ENCODE measurements around the gene CSH1. TPM values are rescaled to one million over a fixed set of nuclear protein-coding genes. Genes with fewer than 3 reads are reported as not detected.
A peak's percentile ranks its signal among the peaks of the same experiment; 100 is the strongest.
"Not testable (repeated sequence)": the region's sequence is repeated elsewhere in the genome, so short reads cannot be mapped to it uniquely, and the experiment has no call there.

The CSH1 gene
- total and polyA plus RNA-seq, 4 experiments from 2014 or later: not detected

- H3K36me3 Mint-ChIP-seq; H3K27me3 Mint-ChIP-seq; H3K27me3 ChIP-seq (ENCODE audit: insufficient read depth, low read length); POLR2A ChIA-PET (ENCODE audit: partially characterized antibody); intact Hi-C loops (cut with micrococcal nuclease); H3K27ac ChIP-seq (ENCODE audit: low read depth, low read length); DNase-seq; H3K9me3 ChIP-seq (ENCODE audit: control insufficient read depth in 1 of 2, low read length in 2 of 2); H3K36me3 ChIP-seq (ENCODE audit: insufficient read depth, low read length); H3K9me3 Mint-ChIP-seq; H3K4me1 Mint-ChIP-seq; H3K4me3 Mint-ChIP-seq; H3K4me3 ChIP-seq (ENCODE audit: low read length in 2 of 2); H3K4me1 ChIP-seq (ENCODE audit: insufficient read depth, low read length): not testable (repeated sequence)
- CTCF ChIA-PET (ENCODE audit: partially characterized antibody): interaction anchor here (0.8 to 3.8 kb wide), 10 partner anchors 15 to 45 kb away, joined by 3 to 22 read pairs (median 3); partner anchors contain the start of genes CSHL1 and GH2
- H3K27ac Mint-ChIP-seq: peak overlapping the region in 1 of 7 donors; percentile 9
These were observed 29.7 kb downstream of the CSH1 start for GRCh38 chr17:63866625-63867024.

GRCh38 chr17:63859257-63859656, 37.1 kb downstream of the CSH1 start:
- no peak overlapping the region for H3K27ac Mint-ChIP-seq
- H3K9me3 ChIP-seq (ENCODE audit: control insufficient read depth in 1 of 2, low read length in 2 of 2): no peaks in the 10 kb centered on the region
- CTCF ChIA-PET (ENCODE audit: partially characterized antibody): interaction anchor here (0.9 to 4.4 kb wide), 4 partner anchors 10 to 43 kb away, joined by 3 to 36 read pairs (median 4); no protein-coding TSS in a partner anchor

DNA sequence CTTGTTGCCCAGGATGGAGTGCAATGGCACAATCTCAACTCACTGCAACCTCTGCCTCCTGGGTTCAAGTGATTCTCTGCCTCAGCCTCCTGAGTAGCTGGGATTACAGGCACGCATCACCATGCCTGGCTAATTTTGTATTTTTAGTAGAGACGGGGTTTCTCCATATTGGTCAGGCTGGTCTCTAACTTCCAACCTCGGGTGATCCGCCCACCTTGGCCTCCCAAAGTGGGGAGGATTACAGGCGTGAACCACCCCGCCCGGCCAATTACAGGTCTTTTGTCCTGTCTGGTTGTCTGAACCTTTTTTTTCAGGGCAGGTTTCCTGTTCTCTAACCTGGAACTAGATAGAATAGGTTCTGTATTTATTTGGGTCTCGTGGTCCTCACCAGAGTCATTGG, 39.9 kb downstream of the CSH1 start:
- H3K27ac Mint-ChIP-seq; H3K4me3 Mint-ChIP-seq; H3K4me1 Mint-ChIP-seq; H3K9me3 Mint-ChIP-seq; DNase-seq; POLR2A ChIA-PET (ENCODE audit: partially characterized antibody); H3K27ac ChIP-seq (ENCODE audit: low read depth, low read length); intact Hi-C loops (cut with micrococcal nuclease); H3K4me3 ChIP-seq (ENCODE audit: low read length in 2 of 2); H3K27me3 Mint-ChIP-seq; H3K27me3 ChIP-seq (ENCODE audit: insufficient read depth, low read length); H3K4me1 ChIP-seq (ENCODE audit: insufficient read depth, low read length); H3K36me3 ChIP-seq (ENCODE audit: insufficient read depth, low read length); H3K9me3 ChIP-seq (ENCODE audit: control insufficient read depth in 1 of 2, low read length in 2 of 2); H3K36me3 Mint-ChIP-seq: not testable (repeated sequence)
- CTCF ChIA-PET (ENCODE audit: partially characterized antibody): interaction anchor here (0.9 kb wide), 1 partner anchor 9 kb away, joined by 4 read pairs; no protein-coding TSS in a partner anchor

More at GRCh38 chr17:63859257-63859656, 37.1 kb downstream of the CSH1 start:
- H3K36me3 Mint-ChIP-seq: no peaks in the 10 kb centered on the region
- DNase-seq: no peak
- H3K27me3 ChIP-seq (ENCODE audit: insufficient read depth, low read length): no peaks in the 10 kb centered on the region
- H3K4me3 Mint-ChIP-seq: no peak overlapping the region
- H3K36me3 ChIP-seq (ENCODE audit: insufficient read depth, low read length): no peaks in the 10 kb centered on the region
- H3K4me1 Mint-ChIP-seq: no peaks in the 10 kb centered on the region
- H3K4me3 ChIP-seq (ENCODE audit: low read length in 2 of 2): no peak overlapping the region
- no peaks in the 10 kb centered on the region for H3K9me3 Mint-ChIP-seq
- intact Hi-C loops (cut with micrococcal nuclease): no loop called here
- no peaks in the 10 kb centered on the region for H3K4me1 ChIP-seq (ENCODE audit: insufficient read depth, low read length)
- no peaks in the 10 kb centered on the region for H3K27me3 Mint-ChIP-seq
- H3K27ac ChIP-seq (ENCODE audit: low read depth, low read length): no peak overlapping the region
- POLR2A ChIA-PET (ENCODE audit: partially characterized antibody): interaction anchor here (1.2 to 2.0 kb wide), 3 partner anchors 10 to 164 kb away, joined by 3 to 7 read pairs (median 4); no protein-coding TSS in a partner anchor

DNA sequence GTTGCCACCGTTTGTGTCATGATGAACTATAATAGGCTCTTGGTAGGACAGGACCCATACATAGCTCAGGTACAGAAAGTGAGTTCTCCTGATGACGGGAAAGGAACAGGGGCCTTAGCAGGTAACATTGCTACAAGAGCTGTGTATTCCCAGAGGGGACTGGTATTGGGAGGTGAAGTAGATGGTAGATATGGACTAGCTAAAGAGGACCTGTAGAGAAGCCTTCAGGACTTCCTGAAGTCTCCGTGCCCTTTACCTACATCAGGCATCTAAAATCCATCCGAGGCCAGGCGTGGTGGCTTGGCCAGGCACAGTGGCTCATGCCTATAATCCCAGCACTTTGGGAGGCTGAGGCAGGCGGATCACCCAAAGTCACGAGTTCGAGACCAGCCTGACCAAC, 41.2 kb downstream of the CSH1 start:
- H3K9me3 ChIP-seq (ENCODE audit: control insufficient read depth in 1 of 2, low read length in 2 of 2): no peaks in the 10 kb centered on the region
- H3K4me1 Mint-ChIP-seq: peaks cover 0 to 2% (median under 1%) of the 10 kb centered on the region in 4 donors
- H3K27ac Mint-ChIP-seq: no peak overlapping the region
- no peak overlapping the region for H3K4me3 Mint-ChIP-seq
- CTCF ChIA-PET (ENCODE audit: partially characterized antibody): no interaction called here
- H3K27me3 Mint-ChIP-seq: no peaks in the 10 kb centered on the region
- H3K36me3 ChIP-seq (ENCODE audit: insufficient read depth, low read length): no peaks in the 10 kb centered on the region
- H3K9me3 Mint-ChIP-seq: no peaks in the 10 kb centered on the region
- DNase-seq: no peak
- H3K36me3 Mint-ChIP-seq: no peaks in the 10 kb centered on the region
- no peaks in the 10 kb centered on the region for H3K4me1 ChIP-seq (ENCODE audit: insufficient read depth, low read length)
- no peaks in the 10 kb centered on the region for H3K27me3 ChIP-seq (ENCODE audit: insufficient read depth, low read length)
- H3K4me3 ChIP-seq (ENCODE audit: low read length in 2 of 2): no peak overlapping the region
- intact Hi-C loops (cut with micrococcal nuclease): no loop called here
- POLR2A ChIA-PET (ENCODE audit: partially characterized antibody): no interaction called here
- no peak overlapping the region for H3K27ac ChIP-seq (ENCODE audit: low read depth, low read length)

- no peaks in the 10 kb centered on the region for H3K9me3 Mint-ChIP-seq
- H3K27ac Mint-ChIP-seq: no peak overlapping the region
- peaks cover 0 to 3% (median 2%) of the 10 kb centered on the region in 4 donors for H3K4me1 Mint-ChIP-seq
- CTCF ChIA-PET (ENCODE audit: partially characterized antibody): no interaction called here
- no peak overlapping the region for H3K4me3 Mint-ChIP-seq
- Histone ChIP-seq H3K27ac (ENCODE audit: low read depth, low read length) (no peak overlapping the region), H3K36me3 (ENCODE audit: insufficient read depth, low read length) (no peaks in the 10 kb centered on the region), H3K4me3 (ENCODE audit: low read length in 2 of 2) (no peak overlapping the region), H3K4me1 (ENCODE audit: insufficient read depth, low read length) (no peaks in the 10 kb centered on the region), H3K9me3 (ENCODE audit: control insufficient read depth in 1 of 2, low read length in 2 of 2) (no peaks in the 10 kb centered on the region), H3K27me3 (ENCODE audit: insufficient read depth, low read length) (no peaks in the 10 kb centered on the region)
- POLR2A ChIA-PET (ENCODE audit: partially characterized antibody): no interaction called here
- H3K36me3 Mint-ChIP-seq: no peaks in the 10 kb centered on the region
- intact Hi-C loops (cut with micrococcal nuclease): no loop called here
- DNase-seq: no peak
- no peaks in the 10 kb centered on the region for H3K27me3 Mint-ChIP-seq
These were observed 41.7 kb downstream of the CSH1 start for GRCh38 chr17:63854709-63855108.

DNA sequence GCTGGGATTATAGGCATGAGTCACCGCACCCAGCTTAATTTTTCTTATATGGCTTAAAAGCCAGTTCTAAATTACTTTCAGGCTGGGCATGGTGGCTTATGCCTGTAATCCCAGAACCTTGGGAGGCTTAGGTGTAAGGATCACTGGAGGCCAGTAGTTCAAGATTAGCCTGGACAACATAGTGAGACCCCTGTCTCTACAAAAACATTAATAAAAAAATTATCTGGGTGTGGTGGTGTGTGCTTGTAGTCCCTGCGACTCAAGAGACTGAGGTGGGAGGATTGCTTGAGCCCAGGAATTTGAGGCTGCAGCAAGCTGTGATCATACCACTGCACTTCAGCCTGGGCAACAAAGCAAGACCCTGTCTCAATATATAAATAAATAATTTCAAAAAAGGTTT, 43.1 kb downstream of the CSH1 start:
- Histone ChIP-seq H3K9me3 (ENCODE audit: control insufficient read depth in 1 of 2, low read length in 2 of 2) (no peaks in the 10 kb centered on the region), H3K27me3 (ENCODE audit: insufficient read depth, low read length) (no peaks in the 10 kb centered on the region), H3K4me1 (ENCODE audit: insufficient read depth, low read length) (peaks cover 7% of the 10 kb centered on the region), H3K36me3 (ENCODE audit: insufficient read depth, low read length) (no peaks in the 10 kb centered on the region), H3K4me3 (ENCODE audit: low read length in 2 of 2) (no peak overlapping the region), H3K27ac (ENCODE audit: low read depth, low read length) (no peak overlapping the region)
- ChIA-PET CTCF (ENCODE audit: partially characterized antibody) (no interaction called here), POLR2A (ENCODE audit: partially characterized antibody) (no interaction called here)
- no peak overlapping the region for H3K27ac Mint-ChIP-seq
- H3K4me3 Mint-ChIP-seq: no peak overlapping the region
- DNase-seq: no peak
- H3K9me3 Mint-ChIP-seq: peaks cover 0 to 2% (median 0%) of the 10 kb centered on the region in 8 donors
- intact Hi-C loops (cut with micrococcal nuclease): no loop called here
- H3K36me3 Mint-ChIP-seq: no peaks in the 10 kb centered on the region
- H3K27me3 Mint-ChIP-seq: no peaks in the 10 kb centered on the region
- H3K4me1 Mint-ChIP-seq: peaks cover 9 to 14% (median 10%) of the 10 kb centered on the region in 4 donors

- Mint-ChIP-seq H3K4me3 (no peak overlapping the region), H3K9me3 (peaks cover 0 to 2% (median 0%) of the 10 kb centered on the region in 8 donors), H3K27ac (peak overlapping the region in 1 of 7 donors; percentile 42), H3K27me3 (no peaks in the 10 kb centered on the region), H3K4me1 (peaks cover 13 to 19% (median 15%) of the 10 kb centered on the region in 4 donors), H3K36me3 (no peaks in the 10 kb centered on the region)
- H3K27ac ChIP-seq (ENCODE audit: low read depth, low read length): no peak overlapping the region
- H3K9me3 ChIP-seq (ENCODE audit: control insufficient read depth in 1 of 2, low read length in 2 of 2): no peaks in the 10 kb centered on the region
- no peaks in the 10 kb centered on the region for H3K27me3 ChIP-seq (ENCODE audit: insufficient read depth, low read length)
- intact Hi-C loops (cut with micrococcal nuclease): no loop called here
- no peak for DNase-seq
- H3K4me3 ChIP-seq (ENCODE audit: low read length in 2 of 2): no peak overlapping the region
- ChIA-PET POLR2A (ENCODE audit: partially characterized antibody) (no interaction called here), CTCF (ENCODE audit: partially characterized antibody) (interaction anchor here (2.5 kb wide), 1 partner anchor 11 kb away, joined by 10 read pairs; no protein-coding TSS in a partner anchor)
- H3K4me1 ChIP-seq (ENCODE audit: insufficient read depth, low read length): peaks cover 13% of the 10 kb centered on the region
- no peaks in the 10 kb centered on the region for H3K36me3 ChIP-seq (ENCODE audit: insufficient read depth, low read length)
These were observed 46.0 kb downstream of the CSH1 start for GRCh38 chr17:63850401-63850800.
